Mesothelial cell of epicardium (in vitro differentiated cells): ENCODE measurements around the gene UPK1A. TPM values are rescaled to one million over a fixed set of nuclear protein-coding genes. Genes with fewer than 3 reads are reported as not detected.

Experiments
- DNase-seq, 2 experiments: peaks; one replicate each; pipeline ENCODE4 v3.0.0; 2021; ENCODE audit warnings: low spot score in 2 of 2; ENCODE audit not compliant: unreplicated experiment in 2 of 2
- H3K27ac Mint-ChIP-seq: 2 replicates; pipeline ENCODE4 v1.8.0; 2021; ENCODE audit warnings: mixed read lengths
- H3K27me3 Mint-ChIP-seq: 2 replicates; pipeline ENCODE4 v1.8.0; 2021; ENCODE audit warnings: low read depth, mixed read lengths
- H3K36me3 Mint-ChIP-seq: 2 replicates; pipeline ENCODE4 v1.8.0; 2021; ENCODE audit warnings: mixed read lengths
- H3K4me1 Mint-ChIP-seq: 2 replicates; pipeline ENCODE4 v1.8.0; 2021; ENCODE audit warnings: mixed read lengths
- H3K4me3 Mint-ChIP-seq: 2 replicates; pipeline ENCODE4 v1.8.0; 2021; ENCODE audit warnings: mild to moderate bottlenecking, moderate library complexity, mixed read lengths
- H3K9me3 Mint-ChIP-seq: 2 replicates; pipeline ENCODE4 v1.8.0; 2021; ENCODE audit warnings: mixed read lengths
- total RNA-seq: library from RNA; stranded (reverse); gene quantifications from 3 replicates; pipeline ENCODE4 v1.2.1, GENCODE V29; 2021
- TF ChIP-seq, protein P1 (sequence below): fragments of 200-600 bp; sonication (generic); IDR thresholded peaks from one replicate; pipeline ENCODE4 v1.5.0; 2021; ENCODE audit warnings: antibody characterized with exemption; ENCODE audit not compliant: unreplicated experiment

UPK1A gene
- total RNA-seq, 1 donor from 2014 or later: 2.0 TPM

DNA sequence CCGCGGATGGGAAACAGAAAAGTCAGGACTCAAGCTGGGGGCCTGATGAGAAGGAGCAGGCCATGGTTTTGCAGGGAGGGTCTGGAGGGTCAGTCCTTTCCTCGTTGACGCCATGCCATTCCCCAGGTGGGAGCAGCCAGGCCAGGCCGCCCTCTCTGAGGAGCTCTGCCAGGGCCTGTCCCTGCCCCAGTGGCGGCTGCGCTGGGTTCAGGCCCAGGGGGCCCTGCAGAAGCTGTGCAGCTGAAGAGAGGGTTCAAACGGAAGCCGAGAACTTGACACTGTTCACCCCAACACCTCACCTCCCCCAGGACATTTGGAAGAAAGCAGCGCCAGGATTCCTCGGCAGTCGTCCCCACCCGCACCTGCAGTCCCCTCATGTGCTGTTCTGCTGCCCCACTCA lies 43.6 kb upstream of the UPK1A start:
- no peaks in the 10 kb centered on the region for H3K4me1 Mint-ChIP-seq
- H3K27ac Mint-ChIP-seq: no peak overlapping the region
- no peaks in the 10 kb centered on the region for H3K27me3 Mint-ChIP-seq
- peaks cover 2% of the 10 kb centered on the region for H3K36me3 Mint-ChIP-seq
- no peak overlapping the region for H3K4me3 Mint-ChIP-seq
- no peak for DNase-seq
- no peaks in the 10 kb centered on the region for H3K9me3 Mint-ChIP-seq
- TF ChIP-seq, protein P1, sequence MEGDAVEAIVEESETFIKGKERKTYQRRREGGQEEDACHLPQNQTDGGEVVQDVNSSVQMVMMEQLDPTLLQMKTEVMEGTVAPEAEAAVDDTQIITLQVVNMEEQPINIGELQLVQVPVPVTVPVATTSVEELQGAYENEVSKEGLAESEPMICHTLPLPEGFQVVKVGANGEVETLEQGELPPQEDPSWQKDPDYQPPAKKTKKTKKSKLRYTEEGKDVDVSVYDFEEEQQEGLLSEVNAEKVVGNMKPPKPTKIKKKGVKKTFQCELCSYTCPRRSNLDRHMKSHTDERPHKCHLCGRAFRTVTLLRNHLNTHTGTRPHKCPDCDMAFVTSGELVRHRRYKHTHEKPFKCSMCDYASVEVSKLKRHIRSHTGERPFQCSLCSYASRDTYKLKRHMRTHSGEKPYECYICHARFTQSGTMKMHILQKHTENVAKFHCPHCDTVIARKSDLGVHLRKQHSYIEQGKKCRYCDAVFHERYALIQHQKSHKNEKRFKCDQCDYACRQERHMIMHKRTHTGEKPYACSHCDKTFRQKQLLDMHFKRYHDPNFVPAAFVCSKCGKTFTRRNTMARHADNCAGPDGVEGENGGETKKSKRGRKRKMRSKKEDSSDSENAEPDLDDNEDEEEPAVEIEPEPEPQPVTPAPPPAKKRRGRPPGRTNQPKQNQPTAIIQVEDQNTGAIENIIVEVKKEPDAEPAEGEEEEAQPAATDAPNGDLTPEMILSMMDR: no peak

DNA sequence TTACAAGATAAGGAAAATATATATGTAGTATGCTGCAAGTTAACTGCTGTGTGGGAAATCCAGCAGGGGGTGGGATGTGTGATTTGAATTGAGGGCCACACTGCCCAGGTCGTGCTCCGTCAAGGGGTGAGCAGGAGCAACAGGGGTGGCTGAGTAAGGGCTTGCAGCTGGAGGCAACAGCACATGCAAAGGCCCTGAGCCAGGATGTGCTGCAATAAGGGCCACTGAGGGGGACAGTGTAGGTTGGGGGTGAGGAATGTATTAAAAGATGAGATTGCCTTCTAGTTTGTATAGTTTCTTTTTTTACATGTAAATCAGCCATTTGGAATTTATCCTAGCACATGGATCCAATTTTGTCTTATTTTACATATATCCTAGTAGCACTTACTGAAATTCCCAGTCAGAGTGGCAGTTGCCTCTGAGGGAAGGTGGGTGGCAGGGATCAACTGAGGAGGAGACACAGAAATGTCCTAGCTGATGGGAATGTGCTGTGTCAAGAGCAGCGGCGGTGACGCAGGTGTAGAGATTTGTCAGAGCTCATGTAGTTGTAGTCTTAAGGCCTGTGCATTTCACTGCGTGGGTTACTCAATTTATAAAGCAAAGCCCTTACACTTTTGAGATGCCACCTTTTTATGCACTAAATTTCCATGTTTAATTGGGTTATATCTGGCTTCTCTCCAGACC lies 42.8 kb upstream of the UPK1A start:
- Mint-ChIP-seq H3K36me3 (peaks cover 2% of the 10 kb centered on the region), H3K27me3 (no peaks in the 10 kb centered on the region), H3K4me3 (no peak overlapping the region), H3K9me3 (no peaks in the 10 kb centered on the region), H3K4me1 (peaks cover 5% of the 10 kb centered on the region), H3K27ac (no peak overlapping the region)
- no peak for DNase-seq
- TF ChIP-seq, protein P1: no peak

DNA sequence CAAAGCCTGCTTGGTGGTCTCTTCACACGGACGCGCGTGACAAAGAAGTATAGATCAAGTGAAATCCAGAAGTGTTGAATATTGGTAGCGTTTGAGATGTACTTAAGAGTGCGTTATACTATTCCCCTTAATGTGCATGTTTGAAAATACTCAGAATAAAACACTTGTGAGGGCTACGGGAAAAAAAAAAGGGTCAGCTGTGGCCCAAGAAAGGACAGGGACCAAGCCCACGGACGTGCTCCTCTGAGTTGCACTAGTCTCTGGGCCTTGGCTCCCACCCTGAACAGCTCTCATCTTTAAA lies 38.1 kb upstream of the UPK1A start:
- TF ChIP-seq, protein P1: no peak
- Mint-ChIP-seq H3K36me3 (peaks cover 17% of the 10 kb centered on the region), H3K9me3 (no peaks in the 10 kb centered on the region), H3K4me1 (peaks cover 11% of the 10 kb centered on the region), H3K27ac (peak overlapping the region; percentile 99), H3K4me3 (peak overlapping the region; percentile 98), H3K27me3 (peaks cover 2% of the 10 kb centered on the region)
- no peak for DNase-seq

DNA sequence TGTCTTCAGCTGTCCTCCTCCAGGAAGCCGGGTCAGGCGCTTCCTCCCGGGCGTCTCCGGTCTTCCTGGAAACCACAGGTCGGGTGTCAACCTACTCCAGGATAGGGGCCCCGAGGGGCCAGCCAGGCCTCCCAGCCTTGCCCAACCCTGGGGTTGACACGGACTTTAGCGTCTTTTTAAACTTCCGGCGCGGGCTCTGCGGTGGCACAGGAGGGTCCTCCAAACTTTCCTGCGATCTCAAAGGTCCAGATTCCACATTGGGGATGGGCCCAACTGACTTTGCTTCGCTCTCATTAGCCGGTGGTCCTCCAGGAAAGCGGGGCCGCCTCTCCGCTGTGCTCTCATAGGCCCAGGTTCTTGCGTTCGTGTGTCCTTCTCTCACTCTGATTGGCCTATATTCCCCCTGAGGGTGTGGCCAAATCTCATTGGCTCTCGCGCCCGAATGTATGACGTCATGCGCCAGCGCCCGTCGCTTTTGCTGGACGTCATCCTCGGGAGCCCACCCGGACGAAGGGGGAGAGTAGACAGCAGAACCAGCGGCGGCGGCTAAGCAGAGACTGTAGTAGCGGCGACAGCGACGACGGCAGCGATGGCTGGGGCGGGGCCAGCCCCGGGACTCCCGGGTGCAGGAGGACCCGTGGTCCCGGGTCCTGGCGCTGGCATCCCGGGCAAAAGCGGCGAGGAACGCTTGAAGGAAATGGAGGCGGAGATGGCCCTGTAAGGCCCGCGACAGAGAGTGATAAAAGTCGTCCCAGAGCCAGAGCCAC lies 37.6 kb upstream of the UPK1A start, which contains the start of gene RBM42:
Gene RBM42 (plus strand): TSS at position 472 of the 767 bp plus-strand sequence. CDS start 118 bp downstream, at position 590.
- H3K36me3 Mint-ChIP-seq: peaks cover 20% of the 10 kb centered on the region
- TF ChIP-seq, protein P1: no peak
- peak within 1 kb of the TSS; percentile 99 for H3K27ac Mint-ChIP-seq
- peaks cover 11% of the 10 kb centered on the region for H3K4me1 Mint-ChIP-seq
- H3K27me3 Mint-ChIP-seq: peaks cover 2% of the 10 kb centered on the region
- H3K4me3 Mint-ChIP-seq: peak within 1 kb of the TSS; percentile 98
- DNase-seq: peak; percentile 93 to 99
- H3K9me3 Mint-ChIP-seq: no peaks in the 10 kb centered on the region

DNA sequence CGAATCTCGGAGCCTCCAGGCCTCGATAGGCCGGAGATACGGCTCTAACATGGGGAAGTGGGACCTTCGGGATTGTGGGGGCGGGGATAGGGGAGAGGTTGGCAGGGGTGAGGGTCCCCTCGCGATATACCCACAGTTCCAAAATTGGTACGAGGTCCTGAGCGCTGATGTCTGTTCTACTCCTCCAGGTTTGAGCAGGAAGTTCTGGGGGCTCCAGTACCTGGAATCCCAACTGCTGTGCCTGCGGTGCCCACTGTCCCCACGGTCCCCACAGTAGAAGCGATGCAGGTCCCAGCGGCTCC lies 37.0 kb upstream of the UPK1A start:
- Mint-ChIP-seq H3K4me3 (peak overlapping the region; percentile 98), H3K36me3 (peaks cover 20% of the 10 kb centered on the region), H3K9me3 (no peaks in the 10 kb centered on the region), H3K27ac (peak overlapping the region; percentile 99), H3K4me1 (peaks cover 11% of the 10 kb centered on the region), H3K27me3 (peaks cover 2% of the 10 kb centered on the region)
- TF ChIP-seq, protein P1: no peak
- no peak for DNase-seq
